NCI-H345 treated with DMSO at 0.1 percent for 48 hours (cell line): Measurements from ENCODE around the gene SERPINA4.

Experiments used
- DNase-seq: peaks from one replicate; lab custom pipeline; 2025; ENCODE audit not compliant: unreplicated experiment; lab: John Stamatoyannopoulos, UW

Gene SERPINA4

GRCh38 chr14:94614802-94615201 lies 53.6 kb downstream of the SERPINA4 start:
- DNase-seq: no peak

- DNase-seq: no peak
These were observed 54.0 kb downstream of the SERPINA4 start for GRCh38 chr14:94615254-94615653.

DNA sequence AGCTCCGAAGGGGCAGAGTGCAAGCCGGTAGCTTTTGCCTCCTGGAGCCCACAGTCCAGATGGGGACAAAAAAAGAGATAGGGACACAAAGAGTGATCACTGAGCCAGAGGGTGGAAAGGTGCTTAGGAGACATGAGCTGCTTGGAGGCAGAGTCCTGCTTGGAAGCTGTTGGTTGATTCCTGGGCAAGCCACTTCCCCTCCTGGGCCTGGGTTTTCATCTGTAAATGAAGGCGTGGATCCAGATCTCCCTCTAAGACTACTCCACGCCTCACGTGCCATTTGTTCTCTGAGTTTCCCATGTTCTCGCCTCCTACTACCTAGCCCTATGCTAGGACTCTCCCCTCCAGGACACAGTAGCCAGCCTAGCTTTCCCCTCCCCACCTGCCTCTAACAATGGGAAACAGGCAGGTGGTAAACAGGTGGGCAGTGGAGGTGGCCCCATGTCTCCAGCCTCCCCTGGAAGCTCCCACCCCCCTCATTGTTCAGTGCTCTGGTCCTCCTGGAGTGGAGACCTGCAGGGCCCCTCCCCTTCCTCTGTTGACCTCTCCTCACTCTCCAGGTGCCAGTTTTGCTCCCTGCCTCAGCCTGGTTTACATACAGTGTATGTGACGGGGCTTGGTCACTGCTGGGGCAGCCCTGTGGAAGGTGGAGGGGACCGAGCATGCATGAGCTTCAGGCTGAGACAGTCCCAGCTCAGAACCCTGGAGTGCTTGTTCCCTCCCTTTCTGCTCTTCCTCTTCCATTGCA lies 54.8 kb downstream of the SERPINA4 start:
- DNase-seq: no peak

DNA sequence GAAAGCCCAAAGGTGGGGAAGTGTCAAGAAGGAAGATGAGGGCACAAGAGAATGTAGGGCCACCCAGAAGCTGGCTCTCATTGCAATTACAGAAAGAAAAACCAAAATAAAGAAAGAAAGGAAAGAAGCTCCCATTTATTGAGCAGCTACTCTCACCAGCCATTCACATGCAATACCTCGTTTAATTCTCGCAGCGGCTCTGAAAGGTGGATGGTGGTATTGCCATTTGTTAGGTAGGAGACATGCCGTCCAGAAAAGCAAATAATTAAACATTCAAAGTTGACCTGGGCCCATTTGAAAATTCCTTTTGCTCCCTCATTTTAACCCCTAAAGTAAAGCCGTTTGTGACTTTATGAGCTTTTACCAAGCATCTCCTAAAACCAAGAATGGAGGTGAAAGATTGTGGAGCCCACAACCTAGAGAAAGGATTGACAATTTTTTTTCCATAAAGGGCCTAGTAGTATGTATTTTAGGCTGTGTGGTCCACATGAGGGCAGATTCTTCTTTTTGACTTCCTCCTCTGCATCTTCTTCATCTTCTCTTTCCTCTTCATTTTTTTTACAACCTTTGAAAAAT lies 56.2 kb downstream of the SERPINA4 start:
- no peak for DNase-seq

- DNase-seq: no peak
These were observed 57.0 kb downstream of the SERPINA4 start for GRCh38 chr14:94617988-94618822.

GRCh38 chr14:94619297-94619696 lies 58.1 kb downstream of the SERPINA4 start:
- no peak for DNase-seq
